ENCODE data around the gene TWF2. TPM values are rescaled to one million over a fixed set of nuclear protein-coding genes. Genes with fewer than 3 reads are reported as not detected.
"Not testable (repeated sequence)": the region's sequence is repeated elsewhere in the genome, so short reads cannot be mapped to it uniquely, and the experiment has no call there.

The TWF2 gene
- 32.3 and 32.7 TPM in 2 replicates for total RNA-seq (2014; rRNA removed; shearing (Covaris generic))

GRCh38 chr3:52238761-52239701 lies at the start of gene TWF2:
Gene TWF2, minus strand, starts transcription at chr3:52239158. Its CDS starts 142 bp downstream, at chr3:52239016.
- peak; percentile 76 to 85 for DNase-seq
- Histone ChIP-seq H3K9me3 (replicated peaks) (no peaks in the 10 kb centered on the region), H3K4me3 (peak within 1 kb of the TSS; percentile 76), H3K4me1 (peaks cover 12% of the 10 kb centered on the region; the same call in 1 of the 2 replicates), H3K27ac (no peak within 1 kb of the TSS), H3K27me3 (no peaks in the 10 kb centered on the region), H3K36me3 (no peaks in the 10 kb centered on the region)

- no peaks in the 10 kb centered on the region for H3K36me3 ChIP-seq
- no peak overlapping the region for H3K27ac ChIP-seq
- no peak overlapping the region for H3K4me3 ChIP-seq
- DNase-seq = no peak
- H3K4me1 ChIP-seq = no peaks in the 10 kb centered on the region
- H3K9me3 ChIP-seq (replicated peaks) = no peaks in the 10 kb centered on the region
- H3K27me3 ChIP-seq = no peaks in the 10 kb centered on the region
Observed at GRCh38 chr3:52288674-52289073, 49.7 kb upstream of the TWF2 start.

- Histone ChIP-seq H3K4me3 (peak overlapping the region; percentile 97), H3K27me3 (no peaks in the 10 kb centered on the region), H3K27ac (no peak overlapping the region), H3K4me1 (peaks cover 3% of the 10 kb centered on the region; the same call in 1 of the 2 replicates), H3K36me3 (no peaks in the 10 kb centered on the region), H3K9me3 (replicated peaks) (no peaks in the 10 kb centered on the region)
- no peak for DNase-seq
Observed at GRCh38 chr3:52286777-52287110, 47.8 kb upstream of the TWF2 start.

DNA sequence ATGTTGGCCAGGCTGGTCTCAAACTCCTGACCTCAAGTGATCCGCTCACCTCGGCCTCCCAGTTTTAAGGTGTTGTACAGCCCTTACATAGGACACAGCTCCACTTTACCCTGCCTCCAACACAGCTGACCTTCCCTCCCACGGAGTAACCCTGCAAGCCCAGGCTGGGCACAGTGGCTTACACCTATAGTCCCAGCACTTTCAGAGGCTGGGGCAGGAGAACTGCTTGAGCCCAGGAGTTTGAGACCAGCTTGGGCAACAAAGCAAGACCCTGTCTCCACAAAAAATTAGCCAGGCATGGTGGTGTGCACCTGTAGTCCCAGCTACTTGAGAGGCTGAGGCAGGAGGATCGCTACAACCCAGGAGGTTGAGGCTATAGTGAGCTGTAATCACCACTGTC lies 45.1 kb upstream of the TWF2 start:
- H3K4me3 ChIP-seq; H3K9me3 ChIP-seq (replicated peaks); H3K27me3 ChIP-seq; DNase-seq; H3K36me3 ChIP-seq; H3K27ac ChIP-seq: not testable (repeated sequence)
- H3K4me1 ChIP-seq = peaks cover 19% of the 10 kb centered on the region

DNA sequence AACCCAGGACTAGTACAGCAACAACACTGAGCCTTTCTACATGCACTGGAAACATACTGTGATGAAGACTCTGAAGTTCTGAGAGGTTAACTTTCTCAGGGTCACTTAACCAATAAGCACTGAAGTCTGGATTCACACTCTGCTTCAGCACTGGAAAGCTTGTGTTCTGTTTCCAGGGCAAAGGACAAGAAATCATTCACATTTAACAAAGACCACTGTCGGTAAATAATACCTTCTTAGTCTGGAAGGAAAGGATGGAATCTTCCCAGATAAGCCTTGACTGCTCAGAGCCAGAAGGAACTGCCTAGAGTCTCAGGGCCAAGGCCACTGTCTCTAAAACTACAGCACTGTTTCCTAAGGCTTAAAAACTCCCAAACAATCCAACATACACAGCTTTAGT lies 44.3 kb upstream of the TWF2 start:
- no peak overlapping the region for H3K4me3 ChIP-seq
- no peak overlapping the region for H3K27ac ChIP-seq
- no peak for DNase-seq
- H3K27me3 ChIP-seq = no peaks in the 10 kb centered on the region
- no peaks in the 10 kb centered on the region for H3K9me3 ChIP-seq (replicated peaks)
- H3K4me1 ChIP-seq = peaks cover 20% of the 10 kb centered on the region
- no peaks in the 10 kb centered on the region for H3K36me3 ChIP-seq

- no peak for DNase-seq
- H3K36me3 ChIP-seq = no peaks in the 10 kb centered on the region
- H3K4me1 ChIP-seq = peaks cover 20% of the 10 kb centered on the region
- H3K4me3 ChIP-seq = no peak overlapping the region
- no peaks in the 10 kb centered on the region for H3K27me3 ChIP-seq
- no peak overlapping the region for H3K27ac ChIP-seq
- no peaks in the 10 kb centered on the region for H3K9me3 ChIP-seq (replicated peaks)
Observed at GRCh38 chr3:52281981-52282801, 43.2 kb upstream of the TWF2 start.

- peak; percentile 66 to 88 for DNase-seq
- H3K27ac ChIP-seq = peak overlapping the region; percentile 83
Observed at GRCh38 chr3:52280050-52280461, 41.1 kb upstream of the TWF2 start.

DNA sequence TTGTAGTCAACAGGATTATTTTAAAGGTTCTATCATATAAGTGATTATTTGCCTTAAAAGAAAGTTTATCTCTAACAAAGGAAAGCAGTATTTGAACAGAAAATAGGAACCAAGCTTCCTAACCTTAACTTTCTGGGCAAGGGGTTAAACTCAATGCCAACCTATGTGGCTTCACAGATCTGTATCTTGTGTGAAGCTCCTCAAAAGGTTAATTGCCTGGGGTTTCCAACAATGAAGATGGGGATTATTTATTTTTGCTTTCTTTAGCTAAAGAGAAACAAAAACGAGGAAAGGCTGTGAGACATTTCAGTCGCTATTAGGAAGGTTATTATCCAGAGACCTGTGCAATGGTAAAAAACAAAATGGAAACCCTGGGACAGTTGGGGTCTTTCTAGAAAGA lies 40.6 kb upstream of the TWF2 start:
- Histone ChIP-seq H3K36me3 (peaks cover 5% of the 10 kb centered on the region), H3K4me1 (peaks cover 20% of the 10 kb centered on the region), H3K9me3 (replicated peaks) (no peaks in the 10 kb centered on the region), H3K4me3 (peak overlapping the region; percentile 90), H3K27ac (peak overlapping the region; percentile 83), H3K27me3 (no peaks in the 10 kb centered on the region)
- DNase-seq = no peak

More at GRCh38 chr3:52280050-52280461, 41.1 kb upstream of the TWF2 start:
- Histone ChIP-seq H3K36me3 (peaks cover 3% of the 10 kb centered on the region; the same call in 1 of the 2 replicates), H3K4me3 (peak overlapping the region; percentile 0; the same call in 1 of the 2 replicates), H3K4me1 (peaks cover 20% of the 10 kb centered on the region), H3K9me3 (replicated peaks) (no peaks in the 10 kb centered on the region), H3K27me3 (no peaks in the 10 kb centered on the region)

DNA sequence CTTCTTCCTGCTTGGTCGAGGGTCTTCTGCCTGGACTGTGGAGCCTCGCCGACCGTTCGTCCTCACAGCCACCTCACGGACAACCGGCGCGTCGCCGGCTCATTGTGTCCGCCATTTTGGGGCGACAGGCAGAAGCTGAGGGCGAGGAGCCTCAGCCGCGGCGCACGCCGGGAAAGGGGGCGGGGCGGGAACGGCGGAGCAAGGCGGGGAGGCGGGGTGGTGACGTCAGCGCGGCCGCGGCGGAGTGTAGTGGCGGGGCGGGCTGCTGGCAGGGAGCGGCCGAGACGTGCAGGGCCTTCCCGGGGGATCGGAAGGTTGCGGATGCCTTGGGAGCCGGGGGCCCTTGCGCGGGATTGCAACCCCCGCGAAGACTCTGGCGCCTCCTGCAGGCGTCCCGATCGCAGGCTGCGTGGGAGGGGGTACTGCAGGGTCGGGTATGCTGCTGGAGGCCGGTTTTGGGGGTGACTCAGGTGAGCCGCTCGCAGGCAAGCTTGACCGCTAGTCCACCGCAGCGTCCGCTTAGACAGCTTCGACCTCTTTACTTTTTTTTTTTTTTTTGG lies 39.6 kb upstream of the TWF2 start, which contains the start of gene WDR82:
Gene WDR82, minus strand, starts transcription at position 140 of the 560 bp plus-strand sequence. CDS start 288 bp downstream, outside the sequence.
- H3K4me1 ChIP-seq = peaks cover 20% of the 10 kb centered on the region
- H3K4me3 ChIP-seq = peak within 1 kb of the TSS; percentile 90
- DNase-seq = peak; percentile 95 to 98
- peak within 1 kb of the TSS; percentile 83 for H3K27ac ChIP-seq
- peaks cover 11% of the 10 kb centered on the region for H3K36me3 ChIP-seq
- H3K27me3 ChIP-seq = no peaks in the 10 kb centered on the region
- H3K9me3 ChIP-seq (replicated peaks) = no peaks in the 10 kb centered on the region

- DNase-seq = peak; percentile 68 to 70
Observed at GRCh38 chr3:52277972-52278509, 39.1 kb upstream of the TWF2 start.

GRCh38 chr3:52277071-52277964 lies 38.4 kb upstream of the TWF2 start:
- DNase-seq = peak; percentile 77
- Histone ChIP-seq H3K4me3 (peak overlapping the region; percentile 90), H3K27ac (peak overlapping the region; percentile 83), H3K4me1 (peaks cover 20% of the 10 kb centered on the region), H3K27me3 (no peaks in the 10 kb centered on the region), H3K9me3 (replicated peaks) (no peaks in the 10 kb centered on the region), H3K36me3 (peaks cover 20% of the 10 kb centered on the region)

More at GRCh38 chr3:52277972-52278509, 39.1 kb upstream of the TWF2 start:
- Histone ChIP-seq H3K4me3 (peak overlapping the region; percentile 90), H3K9me3 (replicated peaks) (no peaks in the 10 kb centered on the region), H3K27ac (peak overlapping the region; percentile 83), H3K4me1 (peaks cover 20% of the 10 kb centered on the region), H3K27me3 (no peaks in the 10 kb centered on the region), H3K36me3 (peaks cover 14% of the 10 kb centered on the region)

GRCh38 chr3:52274781-52275180 lies 35.8 kb upstream of the TWF2 start:
- not testable (repeated sequence) for H3K4me1 ChIP-seq; H3K27me3 ChIP-seq; DNase-seq; H3K27ac ChIP-seq; H3K4me3 ChIP-seq; H3K9me3 ChIP-seq (replicated peaks)
- H3K36me3 ChIP-seq = peaks cover 40% of the 10 kb centered on the region

- no peak overlapping the region for H3K4me3 ChIP-seq
- no peaks in the 10 kb centered on the region for H3K9me3 ChIP-seq (replicated peaks)
- no peaks in the 10 kb centered on the region for H3K4me1 ChIP-seq
- H3K27ac ChIP-seq = no peak overlapping the region
- no peak for DNase-seq
- peaks cover 59% of the 10 kb centered on the region for H3K36me3 ChIP-seq
- H3K27me3 ChIP-seq = no peaks in the 10 kb centered on the region
Observed at GRCh38 chr3:52272831-52273230, 33.9 kb upstream of the TWF2 start.

Measured in SJCRH30 (cell line).